ENCODE measurements around the gene DOCK6.
A peak's percentile ranks its signal among the peaks of the same experiment; 100 is the strongest.
"Not testable (repeated sequence)": the region's sequence is repeated elsewhere in the genome, so short reads cannot be mapped to it uniquely, and the experiment has no call there.

The DOCK6 gene

GRCh38 chr19:11173516-11174155 lies 88.7 kb downstream of the DOCK6 start:
- no peak for DNase-seq (ENCODE audit: low read depth)

DNA sequence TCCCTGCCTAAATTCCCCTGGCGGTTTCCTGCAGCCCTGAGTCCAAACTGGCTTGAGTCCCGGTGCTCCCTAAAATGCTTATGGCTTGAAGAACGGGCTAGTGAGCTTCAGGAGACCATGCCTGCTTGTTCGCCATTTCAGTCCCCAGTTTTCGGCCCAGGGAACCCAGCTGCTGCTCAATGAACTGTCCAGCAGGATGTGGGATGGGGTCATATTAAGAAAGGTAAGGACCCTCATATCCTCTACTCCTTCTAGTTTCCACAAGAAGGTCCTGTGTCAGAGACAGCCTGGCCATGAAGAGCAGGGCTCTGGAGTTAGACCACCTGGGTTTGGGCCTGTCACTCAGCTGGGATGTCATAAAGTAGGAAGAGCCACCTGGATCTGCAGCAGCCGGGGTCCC lies 89.7 kb downstream of the DOCK6 start:
- DNase-seq (ENCODE audit: low read depth) = no peak

GRCh38 chr19:11171144-11171543 lies 91.2 kb downstream of the DOCK6 start:
- no peak for DNase-seq (ENCODE audit: low read depth)

- no peak for DNase-seq (ENCODE audit: low read depth)
Observed at GRCh38 chr19:11169896-11170678, 92.2 kb downstream of the DOCK6 start.

- no peak for DNase-seq (ENCODE audit: low read depth)
Observed at GRCh38 chr19:11168568-11168967, 93.8 kb downstream of the DOCK6 start.

GRCh38 chr19:11166281-11167142 lies 95.8 kb downstream of the DOCK6 start:
- no peak for DNase-seq (ENCODE audit: low read depth)

DNA sequence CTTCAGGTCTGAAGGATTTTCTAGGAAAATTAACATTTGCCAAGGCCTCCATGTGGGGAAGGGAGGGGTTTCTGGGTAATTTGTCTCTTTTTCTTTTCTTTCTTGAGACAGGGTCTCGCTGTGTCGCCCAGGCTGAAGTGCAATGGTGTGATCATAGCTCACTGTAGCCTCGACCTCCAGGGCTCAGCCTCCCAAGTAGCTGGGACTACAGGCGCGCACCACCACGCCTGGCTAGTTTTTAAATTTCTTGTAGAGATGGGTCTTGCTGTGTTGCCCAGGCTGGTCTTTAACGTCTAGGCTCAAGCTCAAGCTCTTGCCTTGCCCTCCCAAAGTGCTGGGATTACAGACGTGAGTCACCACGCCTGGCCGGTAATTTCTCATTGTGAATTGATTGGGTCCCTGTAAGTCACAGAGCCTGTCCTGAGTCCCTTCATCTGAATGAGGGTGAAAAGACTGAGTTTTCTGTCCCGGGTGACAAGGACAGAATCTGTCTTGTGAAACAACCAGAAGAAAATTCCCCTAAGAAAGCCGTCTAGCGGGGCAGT lies 96.8 kb downstream of the DOCK6 start:
- no peak for DNase-seq (ENCODE audit: low read depth)

DNA sequence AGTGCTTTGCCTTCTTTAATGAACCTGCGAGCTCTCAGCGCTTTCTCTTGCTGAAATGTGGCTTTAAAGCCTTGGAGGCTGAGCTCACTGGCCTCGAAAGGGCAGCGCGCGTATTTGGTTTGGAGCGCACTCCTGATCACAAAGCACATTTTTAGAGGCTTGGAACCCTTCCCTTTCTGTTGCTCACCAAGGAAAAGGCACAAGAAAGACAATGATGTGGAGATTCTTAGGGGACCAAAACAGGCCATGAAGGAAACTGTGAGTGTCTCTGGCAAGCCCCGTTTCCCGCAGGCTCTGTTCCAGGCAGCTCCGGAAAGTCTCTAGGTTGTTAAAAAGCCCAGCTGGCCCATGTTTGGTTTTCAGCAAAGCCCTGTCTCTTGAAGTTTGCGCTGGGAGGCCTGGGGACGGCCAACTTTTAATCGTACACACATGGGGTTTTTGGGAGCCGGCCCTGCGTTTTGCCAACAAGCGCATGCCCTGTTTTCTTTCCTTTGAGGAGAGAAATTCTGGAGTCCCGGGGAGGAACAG lies 97.4 kb downstream of the DOCK6 start:
- no peak for DNase-seq (ENCODE audit: low read depth)

- DNase-seq (ENCODE audit: low read depth) = no peak
Observed at GRCh38 chr19:11164296-11164695, 98.0 kb downstream of the DOCK6 start.

DNA sequence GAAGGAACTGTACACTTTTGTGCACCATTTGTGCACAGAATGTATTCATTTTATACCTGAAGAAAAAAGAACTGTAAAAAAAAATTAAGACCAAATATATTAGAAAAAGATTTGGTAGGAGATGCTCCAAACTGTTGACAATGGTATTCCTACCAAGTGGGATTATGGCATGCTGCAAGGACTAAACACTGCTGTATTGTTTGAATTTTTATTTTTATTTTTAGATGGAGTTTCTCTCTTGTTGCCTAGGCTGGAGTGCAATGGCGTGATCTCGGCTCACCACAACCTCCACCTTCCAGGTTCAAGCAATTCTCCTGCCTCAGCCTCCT lies 101.9 kb downstream of the DOCK6 start:
- not testable (repeated sequence) for DNase-seq (ENCODE audit: low read depth)

DNA sequence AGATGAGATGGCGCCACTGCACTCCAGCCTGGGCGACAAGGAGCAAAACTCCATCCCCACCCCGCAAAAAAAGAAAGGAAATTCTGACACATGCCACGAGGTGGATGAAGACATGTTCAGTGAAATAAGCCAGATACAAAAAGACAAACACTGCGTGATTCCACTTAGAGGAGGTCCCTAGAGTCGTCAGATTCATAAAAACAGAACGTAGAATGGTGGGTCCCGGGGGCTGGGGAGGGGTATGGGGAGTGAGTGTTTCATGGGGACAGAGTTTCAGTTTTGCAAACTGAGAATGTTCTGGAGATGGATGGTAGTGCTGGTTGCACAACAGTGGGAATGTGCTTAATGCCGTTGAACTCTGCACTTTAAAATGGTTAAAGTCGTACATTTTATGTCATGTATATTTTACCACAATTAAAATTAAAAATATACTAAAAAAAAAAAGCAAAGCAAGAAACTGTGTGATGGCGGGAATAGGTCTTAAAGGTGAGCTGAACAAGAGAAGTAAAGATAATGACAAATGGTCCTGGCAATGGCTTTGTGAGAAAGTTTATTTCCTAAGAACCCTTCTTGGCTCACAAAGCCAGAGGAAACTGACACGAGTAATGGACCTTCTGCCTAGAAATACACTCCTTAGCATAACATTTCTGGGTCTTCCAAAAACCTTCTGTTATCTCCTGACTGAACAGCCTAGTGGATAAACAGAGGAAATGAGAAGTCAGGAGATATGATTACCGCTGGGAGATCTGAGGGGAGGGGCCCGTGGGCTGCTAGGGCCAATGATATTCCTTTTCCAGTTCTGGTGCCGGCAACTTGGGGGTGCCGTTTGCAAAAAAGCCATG lies 102.5 kb downstream of the DOCK6 start:
- DNase-seq (ENCODE audit: low read depth) = no peak

DNA sequence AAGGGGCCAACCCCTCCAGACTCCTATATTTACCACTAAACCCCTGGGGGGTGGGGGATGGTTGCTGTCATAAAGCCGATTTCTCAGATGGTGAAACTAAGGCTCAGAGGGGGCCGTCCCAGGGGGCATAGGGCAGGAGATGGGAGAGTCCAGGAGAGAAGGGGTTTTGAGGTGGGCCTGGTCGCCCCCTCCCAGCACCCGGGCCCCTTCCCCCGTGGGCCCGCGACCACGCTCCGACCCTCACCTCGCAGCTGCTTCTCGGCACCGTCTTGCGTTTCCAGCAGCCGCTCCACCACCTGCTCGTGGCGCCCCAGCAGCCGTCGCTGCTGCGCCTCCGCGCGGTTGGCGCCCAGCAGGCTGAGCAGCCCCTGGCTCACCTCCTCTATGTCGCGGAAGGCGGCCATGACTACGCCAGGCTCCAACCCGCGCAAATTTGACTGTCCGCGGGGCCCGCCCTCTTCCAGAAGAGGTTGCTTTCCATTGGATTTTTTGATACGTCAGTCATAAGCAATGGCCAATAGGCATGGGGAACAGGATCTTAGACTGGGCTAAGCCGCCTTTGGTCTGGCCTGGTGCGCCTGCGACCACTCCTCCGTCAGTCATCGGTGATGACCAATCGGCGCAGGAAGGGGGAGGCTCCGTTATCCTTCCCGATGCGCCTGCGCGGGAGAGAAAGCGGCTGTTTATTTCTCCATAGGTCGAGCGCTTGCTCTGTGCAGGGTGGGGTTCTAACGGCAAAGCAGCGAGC lies 106.8 kb downstream of the DOCK6 start, which contains the start of gene SPC24:
TSS of gene SPC24 (minus strand) at position 410 of the 748 bp plus-strand sequence. CDS start at position 404, 6 bp downstream.
- DNase-seq (ENCODE audit: low read depth) = peak; percentile 89

GRCh38 chr19:11154683-11155047 lies 107.7 kb downstream of the DOCK6 start:
- no peak for DNase-seq (ENCODE audit: low read depth)

DNA sequence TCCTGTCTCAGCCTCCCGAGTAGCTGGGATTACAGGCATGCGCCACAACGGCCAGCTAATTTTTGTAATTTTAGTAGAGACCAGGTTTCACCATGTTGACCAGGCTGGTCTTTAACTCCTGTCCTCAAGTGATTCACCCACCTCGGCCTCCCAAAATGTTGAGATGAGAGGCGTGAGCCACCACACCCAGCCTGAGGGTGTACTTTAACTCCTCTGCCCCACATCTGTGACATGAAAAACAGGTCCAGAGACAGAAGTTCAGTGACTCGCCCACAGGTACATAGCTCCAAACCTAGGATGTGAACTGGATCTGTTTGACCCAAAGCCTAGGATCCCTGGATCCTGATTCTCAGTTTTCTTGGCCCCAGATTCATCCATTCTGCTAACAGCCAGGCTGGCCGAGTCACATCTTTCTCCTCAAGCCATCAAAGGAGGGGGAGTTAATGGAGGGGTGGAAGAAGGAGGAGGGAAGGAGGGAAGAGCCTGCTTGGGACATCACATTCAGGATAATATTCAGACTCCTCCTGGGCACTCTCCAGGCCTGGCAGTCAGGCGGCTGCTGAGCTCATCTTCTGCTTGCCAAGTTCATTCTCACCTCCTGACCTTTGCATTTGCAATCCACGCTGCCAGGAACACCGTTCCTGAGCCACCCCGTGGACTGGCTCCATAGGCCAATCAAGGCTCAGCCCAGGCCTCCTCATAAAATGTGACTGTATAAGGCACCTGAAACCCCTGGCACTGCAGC lies 109.8 kb downstream of the DOCK6 start:
- DNase-seq (ENCODE audit: low read depth) = no peak

DNA sequence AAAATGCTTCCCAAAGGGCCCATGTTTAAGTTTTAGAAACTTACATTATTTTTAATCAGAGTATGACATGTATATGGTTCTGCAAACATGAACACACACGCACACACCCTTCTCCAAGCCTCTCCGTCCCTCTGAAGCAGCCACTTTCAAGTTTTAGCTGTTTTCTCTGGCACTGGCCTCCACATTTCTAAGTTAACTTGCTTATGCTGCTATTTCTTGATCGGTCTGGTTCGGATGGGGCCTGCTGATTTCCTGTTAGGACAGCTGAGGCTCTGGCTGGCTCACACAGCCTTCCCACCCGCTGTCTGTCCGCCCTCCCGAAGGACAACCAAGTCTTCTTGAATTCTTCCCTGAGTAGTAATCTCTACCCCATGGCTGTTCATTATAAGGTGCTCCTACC lies 111.1 kb downstream of the DOCK6 start:
- no peak for DNase-seq (ENCODE audit: low read depth)
